HepG2 (cell line): ENCODE measurements around the gene TAF11L4. TPM values are rescaled to one million over a fixed set of nuclear protein-coding genes. Genes with fewer than 3 reads are reported as not detected.

Source experiments
- ATAC-seq: fragments of 200-7000 bp; cut with Tn5 transposase; 3 replicates; pipeline ENCODE4 v1.9.1; 2020; ENCODE audit warnings: mild to moderate bottlenecking, moderate library complexity
- BruUV-seq: library from RNA; stranded (reverse); fragments of 400-500 nt; replicated peaks from 2 replicates; lab custom pipeline; 2021; lab: Mats Ljungman, UMichigan
- CTCF ChIA-PET: fragments of 300-600 bp; formaldehyde crosslinking; extraction: SDS; loops from one replicate; lab custom pipeline; 2021; ENCODE audit warnings: low total read pairs, inconsistent platforms, low intra/inter-chr PET ratio; lab: Yijun Ruan, JAX
- POLR2A ChIA-PET: fragments of 350-600 bp; sonication (Branson Sonifier 250); formaldehyde crosslinking; loops from one replicate; lab custom pipeline; 2020; ENCODE audit warnings: antibody characterized with exemption, inconsistent platforms; lab: Yijun Ruan, JAX
- DNase-seq: peaks from one replicate; pipeline ENCODE4 v3.0.0-alpha.2; 2015; ENCODE audit warnings: low spot score
- FAIRE-seq: peaks from 3 replicates; lab custom pipeline; 2011; peaks lifted over from hg19 to GRCh38; lab: Jason Lieb, UNC
- H2AFZ ChIP-seq: one replicate; pipeline ENCODE4 v1.6.1; 2011; ENCODE audit warnings: low read length, inconsistent platforms
- H3K27ac ChIP-seq: fragments of 300-600 bp; 3 replicates; pipeline ENCODE4 v1.8.0; 2011; ENCODE audit warnings: mixed run types, mild to moderate bottlenecking, mixed read lengths, low read length, inconsistent platforms; ENCODE audit not compliant: insufficient read depth; ENCODE audit errors: extremely low read length
- H3K27me3 ChIP-seq, 2 experiments: fragments of 200-600 bp in 1 of 2; 2 replicates in 1 of 2; 3 replicates in 1 of 2; pipeline versions ENCODE4 v1.6.0 to v1.8.0; 2011; ENCODE audit warnings: low read length in 2 of 2, mild to moderate bottlenecking in 2 of 2, moderate library complexity in 2 of 2, inconsistent platforms in 1 of 2; ENCODE audit not compliant: insufficient read depth in 2 of 2, control insufficient read depth in 1 of 2
- H3K36me3 ChIP-seq, 2 experiments: fragments of 200-600 bp in 1 of 2; replicated peaks in 1 of 2; 2 replicates in 1 of 2; 3 replicates in 1 of 2; pipeline versions ENCODE4 v1.5.1 to v1.8.0; 2011; ENCODE audit warnings: low read length in 2 of 2, inconsistent platforms in 1 of 2; ENCODE audit not compliant: insufficient read depth in 2 of 2, control insufficient read depth in 1 of 2
- H3K4me1 ChIP-seq: 2 replicates; pipeline ENCODE4 v1.5.1; 2012; ENCODE audit warnings: low read length, inconsistent platforms; ENCODE audit not compliant: insufficient read depth
- H3K4me2 ChIP-seq: 2 replicates; pipeline ENCODE4 v1.6.0; 2011; ENCODE audit warnings: low read depth, low read length, inconsistent platforms
- H3K4me3 ChIP-seq, 3 experiments: fragments of 200-600 bp in 1 of 3; sonication (generic), shearing (Covaris generic) in 1 of 3; replicated peaks in 1 of 3; 2 replicates each; pipeline ENCODE4 v1.5.1; 2011 to 2016; ENCODE audit warnings: low read length in 3 of 3, inconsistent platforms in 2 of 3, low read depth in 2 of 3, mild to moderate bottlenecking in 2 of 3, control low read depth in 1 of 3, mixed read lengths in 1 of 3; ENCODE audit not compliant: insufficient read depth in 1 of 3
- H3K79me2 ChIP-seq: one replicate; pipeline ENCODE4 v1.6.1; 2011; ENCODE audit warnings: low read length, inconsistent platforms; ENCODE audit not compliant: insufficient read depth
- H3K9ac ChIP-seq: 2 replicates; pipeline ENCODE4 v1.6.0; 2011; ENCODE audit warnings: mild to moderate bottlenecking, low read depth, low read length, inconsistent platforms; ENCODE audit not compliant: insufficient read depth
- H3K9me3 ChIP-seq: 2 replicates; pipeline ENCODE4 v1.5.1; 2012; ENCODE audit warnings: mild to moderate bottlenecking, low read length
- H4K20me1 ChIP-seq: 2 replicates; pipeline ENCODE4 v1.6.0; 2011; ENCODE audit warnings: inconsistent platforms, mild to moderate bottlenecking, low read length, moderate library complexity; ENCODE audit not compliant: insufficient read depth
- CBFB ChIP-seq: sonication (generic); formaldehyde crosslinking; IDR thresholded peaks from 2 replicates; pipeline ENCODE4 v1.4.0; 2020; ENCODE audit warnings: missing genetic modification reagents
- CCAR2 ChIP-seq: fragments of 200-400 bp; formaldehyde crosslinking; optimal IDR thresholded peaks from 2 replicates; pipeline ENCODE3; 2018; ENCODE audit warnings: low read depth, mild to moderate bottlenecking, low read length, moderate library complexity
- CTCF ChIP-seq: sonication (generic); formaldehyde crosslinking; IDR thresholded peaks from 2 replicates; pipeline ENCODE4 v1.5.0; 2020; ENCODE audit warnings: mild to moderate bottlenecking, missing genetic modification reagents, moderate library complexity
- PLSCR1 ChIP-seq: sonication (generic); formaldehyde crosslinking; IDR thresholded peaks from 2 replicates; pipeline ENCODE4 v1.5.0; 2020; ENCODE audit warnings: missing genetic modification reagents, mild to moderate bottlenecking, borderline replicate concordance
- PRDM4 ChIP-seq: sonication (generic); formaldehyde crosslinking; IDR thresholded peaks from 2 replicates; pipeline ENCODE4 v1.9.0; 2021; ENCODE audit warnings: missing genetic modification reagents, borderline replicate concordance
- SP5 ChIP-seq: IDR thresholded peaks from 2 replicates; pipeline ENCODE4 v1.6.1; 2016; ENCODE audit warnings: low read depth, borderline replicate concordance
- TCF7L2 ChIP-seq: IDR thresholded peaks from 2 replicates; pipeline ENCODE4 v1.6.1; 2011; ENCODE audit warnings: mild to moderate bottlenecking, low read depth, low read length, moderate library complexity
- TMF1 ChIP-seq: sonication (generic); formaldehyde crosslinking; IDR thresholded peaks from 2 replicates; pipeline ENCODE4 v1.8.1; 2022; ENCODE audit warnings: low read depth, missing genetic modification reagents
- USF2 ChIP-seq, 2 experiments: sonication (generic) in 1 of 2; formaldehyde crosslinking in 1 of 2; IDR thresholded peaks; 2 replicates each; pipeline versions ENCODE4 v1.5.1 to v1.6.1; 2011 to 2020; ENCODE audit warnings: borderline replicate concordance in 1 of 2, low read depth in 1 of 2, low read length in 1 of 2, mild to moderate bottlenecking in 1 of 2, missing genetic modification reagents in 1 of 2, moderate library complexity in 1 of 2
- ZFY ChIP-seq: sonication (generic); formaldehyde crosslinking; IDR thresholded peaks from 2 replicates; pipeline ENCODE4 v1.4.0; 2020; ENCODE audit warnings: missing genetic modification reagents
- ZNF230 ChIP-seq: sonication (generic); formaldehyde crosslinking; IDR thresholded peaks from 2 replicates; pipeline ENCODE4 v1.4.0; 2020; ENCODE audit warnings: mild to moderate bottlenecking, missing genetic modification reagents
- ZNF615 ChIP-seq: sonication (generic); formaldehyde crosslinking; IDR thresholded peaks from 2 replicates; pipeline ENCODE4 v1.5.0; 2020; ENCODE audit warnings: mild to moderate bottlenecking, missing genetic modification reagents, borderline replicate concordance
- ZNF746 ChIP-seq: sonication (generic); formaldehyde crosslinking; IDR thresholded peaks from 2 replicates; pipeline ENCODE4 v1.8.0; 2022; ENCODE audit warnings: mild to moderate bottlenecking, missing genetic modification reagents
- WGBS: methylation state at CpG from one replicate; pipeline ENCODE4 v1.1.6; 2017; ENCODE audit warnings: low lambda C conversion rate; 5-methylcytosine and 5-hydroxymethylcytosine counted together
- in situ Hi-C: cut with HindIII; loops from 2 replicates; pipeline ENCODE4 v1.10.0; 2017; ENCODE audit warnings: low pct_unique_long_range_greater_than_20kb; ENCODE audit not compliant: extremely low pct_ligation_motif_present
- intact Hi-C: fragments of 100-400 bp; cut with micrococcal nuclease; formaldehyde crosslinking; loops from one replicate; pipeline ENCODE4 v1.10.0; 2022; ENCODE audit not compliant: unreplicated experiment
- polyA plus RNA-seq, 8 experiments: library from polyadenylated mRNA; depleted of rRNA in 3 of 8; stranded (reverse) in 7 of 8; unstranded in 1 of 8; fragments of >200 nt; fragmentation: Illumina TruSeq in 4 of 8; extraction: Trizol in 4 of 8; gene quantifications; 2 replicates each; pipeline versions ENCODE4 v1.2.1 to v1.2.3, GENCODE V29; 2011 to 2016; ENCODE audit warnings: low read depth in 4 of 8, missing spikeins in 1 of 8, mixed read lengths in 1 of 8; ENCODE audit not compliant: insufficient read depth in 1 of 8
- total RNA-seq, 5 experiments: library from RNA; depleted of rRNA; stranded (reverse); fragments of >200 nt; fragmentation: Illumina TruSeq; extraction: Trizol; gene quantifications; 2 replicates each; pipeline ENCODE4 v1.2.3, GENCODE V29; 2016; ENCODE audit warnings: low read depth in 1 of 5

Gene TAF11L4
- total and polyA plus RNA-seq, 2 of the 13 experiments (the other 11 are each of a cell fraction or from before 2014, with no cell fraction given): not detected

GRCh38 chr5:17477043-17477442 is 44.6 kb upstream of the TAF11L4 start:
- H3K9ac ChIP-seq: no peak overlapping the region
- H3K4me3 ChIP-seq: no peak overlapping the region
- in situ Hi-C loops: no loop called here
- ChIA-PET POLR2A (no interaction called here), CTCF (no interaction called here)
- BruUV-seq: no TSS peak
- H3K27me3 ChIP-seq: no peaks in the 10 kb centered on the region
- WGBS: 14% methylated on average over 3 of the region's 3 CpGs
- no peaks in the 10 kb centered on the region for H4K20me1 ChIP-seq
- intact Hi-C loops: no loop called here
- H3K9me3 ChIP-seq: no peaks in the 10 kb centered on the region
- H3K27ac ChIP-seq: no peak overlapping the region
- H3K4me1 ChIP-seq: no peaks in the 10 kb centered on the region
- FAIRE-seq (no peak), ATAC-seq (no peak), DNase-seq (no peak)
- H3K79me2 ChIP-seq: no peaks in the 10 kb centered on the region
- TF ChIP-seq TMF1 (CRISPR knock-in tag) (no peak), ZNF746 (CRISPR knock-in tag) (no peak), CCAR2 (no peak), USF2 (IDR thresholded peaks at IDR 0.05; ENCODE audit: low read depth, low read length) (no peak), USF2 (CRISPR knock-in tag; IDR thresholded peaks at IDR 0.05; ENCODE audit: borderline replicate concordance) (no peak), TCF7L2 (no peak), PLSCR1 (no peak), ZNF230 (no peak), PRDM4 (CRISPR knock-in tag) (no peak), ZNF615 (CRISPR knock-in tag) (no peak), SP5 (no peak), ZFY (CRISPR knock-in tag) (no peak), CTCF (CRISPR knock-in tag) (no peak), CBFB (CRISPR knock-in tag) (no peak)
- H2AFZ ChIP-seq: no peak overlapping the region
- no peaks in the 10 kb centered on the region for H3K36me3 ChIP-seq
- no peak overlapping the region for H3K4me2 ChIP-seq
